Vagina (tissue), 2 donors: ENCODE measurements around the gene WWP2. TPM values are rescaled to one million over a fixed set of nuclear protein-coding genes. Genes with fewer than 3 reads are reported as not detected.
A peak's percentile ranks its signal among the peaks of the same experiment; 100 is the strongest.

ENCODE experiments used
- DNase-seq, 2 donors: peaks; one replicate each; pipeline ENCODE4 v3.0.0-alpha.2; 2017; ENCODE audit errors: extremely low spot score in 2 of 2
- H3K27ac ChIP-seq: fragments of 200-600 bp; sonication (generic); one replicate; pipeline ENCODE4 v1.5.1; 2019
- H3K27me3 ChIP-seq: fragments of 200-600 bp; sonication (generic); one replicate; pipeline ENCODE4 v1.5.1; 2019
- H3K36me3 ChIP-seq, 2 donors: fragments of 200-600 bp; sonication (generic); one replicate each; pipeline ENCODE4 v1.5.1; 2017 to 2019
- H3K4me1 ChIP-seq: fragments of 200-600 bp; sonication (generic); one replicate; pipeline ENCODE4 v1.5.1; 2019
- H3K4me3 ChIP-seq, 2 donors: fragments of 200-600 bp; sonication (generic); 1 replicate in 1 of 2; 2 replicates in 1 of 2; pipeline ENCODE4 v1.5.1; 2016 to 2019
- H3K9me3 ChIP-seq: fragments of 200-600 bp; sonication (generic); one replicate; pipeline ENCODE4 v1.5.1; 2019
- CTCF ChIP-seq, 3 experiments: fragments of 450-650 bp in 2 of 3; fragments of 200-600 bp in 1 of 3; sonication (generic) in 1 of 3; IDR thresholded peaks; one replicate each; pipeline ENCODE4 v1.5.1; 2017 to 2019; ENCODE audit warnings: antibody characterized with exemption in 3 of 3, mild to moderate bottlenecking in 2 of 3, moderate library complexity in 2 of 3
- POLR2A ChIP-seq, 2 donors: fragments of 450-650 bp; IDR thresholded peaks; one replicate each; pipeline ENCODE4 v1.6.1; 2017; ENCODE audit warnings: antibody characterized with exemption in 2 of 2, mild to moderate bottlenecking in 2 of 2, moderate library complexity in 2 of 2
- POLR2AphosphoS5 ChIP-seq, 2 donors: sonication (generic); formaldehyde crosslinking; IDR thresholded peaks; one replicate each; pipeline ENCODE4 v1.9.0; 2017; ENCODE audit warnings: antibody characterized with exemption in 2 of 2, mild to moderate bottlenecking in 2 of 2, low read depth in 1 of 2; ENCODE audit not compliant: insufficient read depth in 1 of 2
- intact Hi-C: fragments of 100-400 bp; cut with DNase I; formaldehyde crosslinking; loops from one replicate; pipeline ENCODE4 v1.15.1; 2023
- total RNA-seq: library from RNA; depleted of rRNA; stranded (reverse); fragments of >200 nt; gene quantifications from one replicate; pipeline ENCODE4 v1.2.3, GENCODE V29; 2016

The WWP2 gene
- total RNA-seq, 1 donor from 2014 or later = 26.0 TPM

- intact Hi-C loops = no loop called here
- no peak for DNase-seq
- TF ChIP-seq POLR2AphosphoS5 (IDR thresholded peaks at IDR 0.05; ENCODE audit: insufficient read depth in 1 of 2, low read depth in 1 of 2) = no peak
- no peak for TF ChIP-seq CTCF (IDR thresholded peaks at IDR 0.05)
- TF ChIP-seq POLR2A (IDR thresholded peaks at IDR 0.05) = no peak
- Histone ChIP-seq H3K9me3 (no peaks in the 10 kb centered on the region), H3K27ac (no peak overlapping the region), H3K27me3 (no peaks in the 10 kb centered on the region), H3K4me3 (no peak overlapping the region), H3K36me3 (peaks cover 0 to 12% of the 10 kb centered on the region in 2 donors), H3K4me1 (no peaks in the 10 kb centered on the region)
Observed at GRCh38 chr16:69793526-69793925, 31.4 kb downstream of the WWP2 start.

GRCh38 chr16:69794486-69794885 is 32.4 kb downstream of the WWP2 start:
- no peaks in the 10 kb centered on the region for H3K27me3 ChIP-seq
- no peak overlapping the region for H3K27ac ChIP-seq
- TF ChIP-seq CTCF (IDR thresholded peaks at IDR 0.05) (no peak), POLR2A (IDR thresholded peaks at IDR 0.05) (no peak), POLR2AphosphoS5 (IDR thresholded peaks at IDR 0.05; ENCODE audit: insufficient read depth in 1 of 2, low read depth in 1 of 2) (no peak)
- no peaks in the 10 kb centered on the region for H3K4me1 ChIP-seq
- intact Hi-C loops = no loop called here
- no peak for DNase-seq
- peaks cover 0 to 11% of the 10 kb centered on the region in 2 donors for H3K36me3 ChIP-seq
- H3K4me3 ChIP-seq = no peak overlapping the region
- no peaks in the 10 kb centered on the region for H3K9me3 ChIP-seq

- intact Hi-C loops = no loop called here
- Histone ChIP-seq H3K27me3 (no peaks in the 10 kb centered on the region), H3K9me3 (no peaks in the 10 kb centered on the region), H3K4me1 (no peaks in the 10 kb centered on the region), H3K27ac (no peak overlapping the region), H3K36me3 (peaks cover 0 to 12% of the 10 kb centered on the region in 2 donors), H3K4me3 (peak overlapping the region in 1 of 2 donors; percentile 36)
- TF ChIP-seq POLR2AphosphoS5 (IDR thresholded peaks at IDR 0.05; ENCODE audit: insufficient read depth in 1 of 2, low read depth in 1 of 2) (peak in 1 of 2 donors; percentile 21), CTCF (IDR thresholded peaks at IDR 0.05) (peak; percentile 84 to 90 (median 88)), POLR2A (IDR thresholded peaks at IDR 0.05) (no peak)
- DNase-seq = no peak
Observed at GRCh38 chr16:69796285-69797118, 34.4 kb downstream of the WWP2 start.

- no peak for TF ChIP-seq POLR2AphosphoS5 (IDR thresholded peaks at IDR 0.05; ENCODE audit: insufficient read depth in 1 of 2, low read depth in 1 of 2)
- no peak for TF ChIP-seq CTCF (IDR thresholded peaks at IDR 0.05)
- no peak for TF ChIP-seq POLR2A (IDR thresholded peaks at IDR 0.05)
- H3K9me3 ChIP-seq = no peaks in the 10 kb centered on the region
- DNase-seq = no peak
- H3K27me3 ChIP-seq = no peaks in the 10 kb centered on the region
- H3K4me3 ChIP-seq = no peak overlapping the region
- H3K4me1 ChIP-seq = no peaks in the 10 kb centered on the region
- intact Hi-C loops = loop anchor here (2.0 kb wide), 1 partner anchor 132 kb away; no protein-coding TSS in a partner anchor
- H3K27ac ChIP-seq = no peak overlapping the region
- peaks cover 0 to 12% of the 10 kb centered on the region in 2 donors for H3K36me3 ChIP-seq
Observed at GRCh38 chr16:69798466-69798865, 36.3 kb downstream of the WWP2 start.

- no peaks in the 10 kb centered on the region for H3K27me3 ChIP-seq
- H3K36me3 ChIP-seq = peaks cover 0 to 12% of the 10 kb centered on the region in 2 donors
- TF ChIP-seq CTCF (IDR thresholded peaks at IDR 0.05) (no peak), POLR2AphosphoS5 (IDR thresholded peaks at IDR 0.05; ENCODE audit: insufficient read depth in 1 of 2, low read depth in 1 of 2) (no peak), POLR2A (IDR thresholded peaks at IDR 0.05) (no peak)
- DNase-seq = no peak
- no peaks in the 10 kb centered on the region for H3K4me1 ChIP-seq
- no peaks in the 10 kb centered on the region for H3K9me3 ChIP-seq
- H3K27ac ChIP-seq = no peak overlapping the region
- H3K4me3 ChIP-seq = no peak overlapping the region
- intact Hi-C loops = loop anchor here (2.0 kb wide), 1 partner anchor 131 kb away; no protein-coding TSS in a partner anchor
Observed at GRCh38 chr16:69799611-69800031, 37.5 kb downstream of the WWP2 start.
